ENCODE measurements around the gene NRXN3.

DNA sequence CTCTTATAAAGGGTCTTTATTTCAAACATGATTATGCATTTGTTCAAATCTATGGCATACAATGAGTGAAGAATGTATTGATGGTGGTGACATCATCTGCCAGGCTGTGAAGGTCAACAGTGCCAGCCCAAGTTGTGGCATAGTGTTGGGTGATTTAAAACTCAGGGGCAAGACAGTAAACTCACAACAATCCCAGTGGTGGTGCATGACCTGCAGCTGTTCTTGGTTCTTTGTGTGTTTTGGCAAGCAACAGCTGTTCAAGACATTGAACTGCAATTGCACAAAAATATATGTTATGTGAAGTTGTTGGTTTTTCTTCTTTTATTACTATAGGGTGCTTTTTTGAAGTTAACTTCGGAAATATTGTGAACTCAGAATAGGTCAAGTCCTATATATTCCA, 851.6 kb downstream of the NRXN3 start:
- no peak for TF ChIP-seq EZH2phosphoT487 (IDR thresholded peaks at IDR 0.05; ENCODE audit: insufficient read depth, low read depth)
- no peak for TF ChIP-seq EZH2 (IDR thresholded peaks at IDR 0.05; ENCODE audit: insufficient read depth, poor library complexity, severe bottlenecking)
